ENCODE data around the gene SLC25A26.

DNA sequence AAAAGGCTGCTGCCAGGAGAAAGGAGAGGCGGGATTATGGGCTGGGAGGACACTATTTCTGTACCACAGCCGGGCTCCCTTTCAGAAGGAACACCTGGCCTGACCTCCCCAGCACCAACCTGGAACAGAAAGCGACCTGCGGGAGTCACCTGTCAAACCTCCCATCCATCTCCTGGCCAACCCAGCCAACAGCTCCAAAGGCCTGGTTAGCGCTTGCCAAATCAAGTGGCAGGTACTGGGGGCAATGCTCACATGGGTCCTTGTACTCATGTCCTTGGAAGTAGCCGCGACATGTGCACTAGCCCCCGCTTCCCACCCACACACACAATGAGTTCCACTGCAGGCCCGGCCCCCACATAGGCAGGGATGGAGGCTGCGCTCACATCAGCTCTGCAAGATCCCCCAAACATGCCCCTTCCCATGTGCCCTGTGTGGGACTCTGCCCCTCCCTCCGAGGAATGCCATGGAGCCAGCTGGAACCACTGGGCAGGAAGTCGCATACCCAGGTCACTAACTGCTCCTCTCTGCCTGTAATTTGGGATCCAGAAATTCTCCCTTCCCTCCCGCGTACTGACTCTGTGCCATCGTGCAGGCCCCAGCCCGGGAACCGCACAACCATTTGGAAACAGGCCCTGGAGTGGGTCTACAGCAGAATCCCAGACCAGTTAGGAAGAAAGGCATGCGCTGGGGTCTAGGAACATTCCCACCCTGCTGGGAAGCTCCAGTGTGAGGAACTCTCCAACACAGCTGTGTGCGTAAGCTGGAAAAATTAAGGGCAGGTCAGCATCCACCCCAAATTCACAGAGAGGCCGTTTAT is 181.1 kb downstream of the SLC25A26 start:
- TF ChIP-seq, protein P1, sequence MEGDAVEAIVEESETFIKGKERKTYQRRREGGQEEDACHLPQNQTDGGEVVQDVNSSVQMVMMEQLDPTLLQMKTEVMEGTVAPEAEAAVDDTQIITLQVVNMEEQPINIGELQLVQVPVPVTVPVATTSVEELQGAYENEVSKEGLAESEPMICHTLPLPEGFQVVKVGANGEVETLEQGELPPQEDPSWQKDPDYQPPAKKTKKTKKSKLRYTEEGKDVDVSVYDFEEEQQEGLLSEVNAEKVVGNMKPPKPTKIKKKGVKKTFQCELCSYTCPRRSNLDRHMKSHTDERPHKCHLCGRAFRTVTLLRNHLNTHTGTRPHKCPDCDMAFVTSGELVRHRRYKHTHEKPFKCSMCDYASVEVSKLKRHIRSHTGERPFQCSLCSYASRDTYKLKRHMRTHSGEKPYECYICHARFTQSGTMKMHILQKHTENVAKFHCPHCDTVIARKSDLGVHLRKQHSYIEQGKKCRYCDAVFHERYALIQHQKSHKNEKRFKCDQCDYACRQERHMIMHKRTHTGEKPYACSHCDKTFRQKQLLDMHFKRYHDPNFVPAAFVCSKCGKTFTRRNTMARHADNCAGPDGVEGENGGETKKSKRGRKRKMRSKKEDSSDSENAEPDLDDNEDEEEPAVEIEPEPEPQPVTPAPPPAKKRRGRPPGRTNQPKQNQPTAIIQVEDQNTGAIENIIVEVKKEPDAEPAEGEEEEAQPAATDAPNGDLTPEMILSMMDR (conservative IDR thresholded peaks at IDR 0.05), result no peak
- no peak for TF ChIP-seq ZFX (IDR thresholded peaks at IDR 0.05)

Measured in C4-2B (cell line).